ENCODE results near the gene PTPN13.

Gene PTPN13

DNA sequence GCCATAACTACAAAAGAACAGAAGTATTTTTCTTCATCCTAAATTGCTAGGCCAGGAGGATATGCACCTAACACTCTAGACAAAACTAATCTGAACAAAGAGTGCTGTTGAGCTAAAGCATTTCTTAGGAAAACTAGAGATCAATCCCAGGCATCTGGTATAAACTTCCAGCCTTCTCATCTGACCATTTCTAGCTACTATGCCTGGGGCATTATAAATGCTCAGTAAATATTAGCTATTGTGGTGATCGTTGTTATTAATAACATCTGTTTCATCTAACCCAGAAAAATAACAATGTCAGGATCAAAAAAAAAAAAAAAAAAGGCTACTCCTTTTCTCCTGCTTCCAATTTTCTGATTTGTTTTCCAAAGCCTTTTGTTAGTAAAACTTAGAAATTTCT, 262.8 kb downstream of the PTPN13 start:
- no peak for DNase-seq (ENCODE audit: low read depth, low spot score)

DNA sequence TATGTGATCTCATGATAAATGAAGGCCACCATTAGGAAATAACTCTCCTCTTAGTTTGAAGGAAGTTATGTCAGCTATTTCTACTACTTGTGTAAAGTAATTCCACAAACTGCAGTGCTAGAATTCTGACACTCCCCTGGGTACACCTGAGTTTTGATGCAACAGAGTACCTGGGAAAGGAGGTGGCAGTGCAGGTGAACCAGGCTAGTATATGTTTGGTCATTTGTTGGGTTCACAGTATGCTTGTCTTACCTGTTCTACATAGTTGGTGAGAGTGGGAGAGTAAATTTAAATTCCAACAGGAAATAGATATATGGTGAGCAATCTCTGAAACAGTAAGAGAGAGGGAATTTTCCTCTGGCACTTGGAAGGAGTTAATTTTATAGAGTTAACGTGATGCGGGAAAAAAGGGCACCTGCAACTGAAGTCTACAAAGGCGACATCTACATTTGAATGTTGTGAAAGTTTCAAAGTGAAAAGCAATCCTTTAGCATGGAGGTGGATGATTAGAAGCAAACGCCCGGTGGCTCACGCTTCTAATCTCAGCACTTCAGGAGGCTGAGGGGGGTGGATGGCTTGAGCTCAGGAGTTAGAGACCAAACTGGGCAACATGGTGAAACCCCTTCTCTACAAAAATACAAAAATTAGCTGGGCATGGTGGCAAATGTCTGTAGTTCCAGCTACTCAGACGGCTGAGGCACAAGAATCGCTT, 263.4 kb downstream of the PTPN13 start:
- DNase-seq (ENCODE audit: low read depth, low spot score), result no peak

Measured in brain pericyte (primary cell).